Skeletal muscle satellite cell (primary cell): ENCODE measurements around the gene DNM3.
"Not testable (repeated sequence)": the region's sequence is repeated elsewhere in the genome, so short reads cannot be mapped to it uniquely, and the experiment has no call there.

Source experiments
- H3K27me3 ChIP-seq: 2 replicates; pipeline ENCODE4 v1.7.0; 2013; ENCODE audit warnings: low read length; ENCODE audit not compliant: control insufficient read depth, insufficient read depth
- H3K36me3 ChIP-seq: 2 replicates; pipeline ENCODE4 v1.7.0; 2013; ENCODE audit warnings: mild to moderate bottlenecking, control low read depth, low read length; ENCODE audit not compliant: insufficient read depth
- H3K4me1 ChIP-seq: 2 replicates; pipeline ENCODE4 v1.7.0; 2013; ENCODE audit warnings: low read length; ENCODE audit not compliant: control insufficient read depth, insufficient read depth
- H3K4me2 ChIP-seq: 2 replicates; pipeline ENCODE4 v1.7.0; 2013; ENCODE audit warnings: mild to moderate bottlenecking, low read length
- H3K4me3 ChIP-seq: 2 replicates; pipeline ENCODE4 v1.7.0; 2013; ENCODE audit warnings: low read length
- H3K9ac ChIP-seq: 2 replicates; pipeline ENCODE4 v1.7.0; 2013; ENCODE audit warnings: mild to moderate bottlenecking, low read depth, low read length, moderate library complexity
- H3K9me3 ChIP-seq: replicated peaks from 2 replicates; pipeline ENCODE4 v1.7.0; 2013; ENCODE audit warnings: mild to moderate bottlenecking, control low read depth, low read length

The DNM3 gene

GRCh38 chr1:172003766-172004530, 162.7 kb downstream of the DNM3 start:
- Histone ChIP-seq H3K4me3 (no peak overlapping the region), H3K4me1 (peaks cover 18% of the 10 kb centered on the region), H3K4me2 (no peak overlapping the region), H3K36me3 (no peaks in the 10 kb centered on the region), H3K27me3 (no peaks in the 10 kb centered on the region), H3K9ac (no peak overlapping the region), H3K9me3 (no peaks in the 10 kb centered on the region)

GRCh38 chr1:172004671-172005070, 163.4 kb downstream of the DNM3 start:
- Histone ChIP-seq H3K9me3 (no peaks in the 10 kb centered on the region), H3K4me3 (no peak overlapping the region), H3K27me3 (no peaks in the 10 kb centered on the region), H3K4me1 (peaks cover 18% of the 10 kb centered on the region), H3K36me3 (no peaks in the 10 kb centered on the region), H3K9ac (no peak overlapping the region), H3K4me2 (no peak overlapping the region)

DNA sequence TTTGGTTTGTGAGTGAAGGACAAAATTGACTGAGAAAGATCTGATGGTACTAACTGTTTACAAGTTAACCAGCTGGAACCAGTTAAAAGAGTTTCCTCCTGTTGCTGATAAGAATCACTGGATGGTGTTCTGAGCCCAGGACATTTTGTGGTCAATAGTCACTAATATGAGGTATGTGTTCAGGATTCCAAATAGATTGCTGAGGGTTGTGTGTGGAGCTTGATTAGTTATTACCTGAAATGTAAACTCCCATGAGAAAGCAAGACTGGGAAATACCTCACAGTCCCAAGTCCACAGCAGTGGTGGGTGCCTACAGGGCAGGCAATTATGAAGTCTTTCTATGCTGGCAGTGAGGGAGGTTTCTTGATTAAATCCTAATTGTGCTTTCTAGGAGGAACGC, 164.6 kb downstream of the DNM3 start:
- Histone ChIP-seq H3K4me1 (peaks cover 18% of the 10 kb centered on the region), H3K27me3 (no peaks in the 10 kb centered on the region), H3K36me3 (no peaks in the 10 kb centered on the region), H3K4me2 (peak overlapping the region; percentile 27), H3K4me3 (no peak overlapping the region), H3K9ac (no peak overlapping the region), H3K9me3 (no peaks in the 10 kb centered on the region)

- H3K4me1 ChIP-seq, result peaks cover 18% of the 10 kb centered on the region
- no peaks in the 10 kb centered on the region for H3K36me3 ChIP-seq
- H3K4me3 ChIP-seq, result no peak overlapping the region
- H3K4me2 ChIP-seq, result no peak overlapping the region
- H3K9me3 ChIP-seq, result no peaks in the 10 kb centered on the region
- H3K27me3 ChIP-seq, result no peaks in the 10 kb centered on the region
- H3K9ac ChIP-seq, result no peak overlapping the region
Measured at GRCh38 chr1:172006660-172007059, 165.4 kb downstream of the DNM3 start.

DNA sequence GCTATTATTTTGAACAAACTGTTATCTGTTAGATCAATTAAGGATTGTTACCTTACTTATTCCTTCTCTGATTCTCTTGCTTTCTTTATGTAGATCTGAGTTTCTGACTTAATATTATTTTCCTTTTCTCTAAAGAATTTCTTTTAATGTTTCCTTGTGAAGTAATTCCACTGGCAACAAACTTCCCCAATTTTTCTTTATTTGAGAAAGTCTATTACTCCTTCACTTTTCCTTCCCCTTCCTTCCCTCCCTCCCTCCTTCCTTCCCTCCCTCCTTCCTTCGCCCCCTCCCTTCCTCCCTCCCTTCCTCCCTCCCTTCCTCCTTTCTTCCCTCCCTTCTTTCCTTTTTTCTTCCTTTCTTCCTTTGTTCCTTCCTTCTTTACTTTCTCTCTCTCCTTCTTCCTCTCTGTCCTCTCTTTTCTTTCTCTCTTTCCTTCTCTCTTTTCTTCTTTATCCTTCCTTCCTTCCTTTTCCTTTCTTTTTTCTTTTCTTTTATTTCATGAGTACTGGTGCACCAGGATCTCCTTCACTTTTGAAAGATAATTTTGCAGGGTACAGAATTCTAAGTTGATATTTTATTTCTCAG, 177.5 kb downstream of the DNM3 start:
- H3K27me3 ChIP-seq, result no peaks in the 10 kb centered on the region
- H3K9ac ChIP-seq, result no peak overlapping the region
- no peak overlapping the region for H3K4me2 ChIP-seq
- H3K9me3 ChIP-seq, result no peaks in the 10 kb centered on the region
- no peak overlapping the region for H3K4me3 ChIP-seq
- H3K36me3 ChIP-seq, result no peaks in the 10 kb centered on the region
- no peaks in the 10 kb centered on the region for H3K4me1 ChIP-seq

GRCh38 chr1:172019976-172020375, 178.7 kb downstream of the DNM3 start:
- Histone ChIP-seq H3K4me2 (no peak overlapping the region), H3K9ac (no peak overlapping the region), H3K4me1 (no peaks in the 10 kb centered on the region), H3K36me3 (no peaks in the 10 kb centered on the region), H3K27me3 (no peaks in the 10 kb centered on the region), H3K4me3 (no peak overlapping the region), H3K9me3 (no peaks in the 10 kb centered on the region)

- Histone ChIP-seq H3K4me1 (no peaks in the 10 kb centered on the region), H3K4me2 (no peak overlapping the region), H3K36me3 (no peaks in the 10 kb centered on the region), H3K9ac (no peak overlapping the region), H3K9me3 (no peaks in the 10 kb centered on the region), H3K27me3 (no peaks in the 10 kb centered on the region), H3K4me3 (no peak overlapping the region)
Measured at GRCh38 chr1:172024516-172024915, 183.2 kb downstream of the DNM3 start.

GRCh38 chr1:172024944-172025738, 183.8 kb downstream of the DNM3 start:
- not testable (repeated sequence) for H3K27me3 ChIP-seq, H3K9ac ChIP-seq, H3K36me3 ChIP-seq, H3K4me1 ChIP-seq, H3K9me3 ChIP-seq, H3K4me2 ChIP-seq, H3K4me3 ChIP-seq

DNA sequence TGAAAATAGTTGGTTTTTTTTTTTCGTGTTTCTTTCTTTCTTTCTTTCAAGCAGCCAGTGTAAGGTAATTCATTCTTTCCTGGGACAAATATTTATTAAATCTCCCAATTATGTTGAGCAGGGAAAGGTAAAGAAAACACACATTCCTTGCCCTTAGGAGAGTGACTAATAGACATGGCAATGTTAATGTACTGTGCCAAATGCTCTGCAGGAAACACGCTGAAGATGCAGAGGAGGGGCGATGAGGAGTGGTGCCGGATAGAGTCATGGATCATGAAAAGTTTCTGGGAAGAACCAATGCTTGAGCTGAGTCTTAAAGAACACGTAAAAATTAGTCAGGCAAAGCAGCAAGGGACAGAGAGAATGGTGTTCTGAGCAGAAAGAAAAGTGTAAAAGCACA, 199.2 kb downstream of the DNM3 start:
- H3K4me1 ChIP-seq, result peaks cover 18% of the 10 kb centered on the region
- no peak overlapping the region for H3K9ac ChIP-seq
- no peaks in the 10 kb centered on the region for H3K9me3 ChIP-seq
- H3K36me3 ChIP-seq, result no peaks in the 10 kb centered on the region
- H3K27me3 ChIP-seq, result no peaks in the 10 kb centered on the region
- peak overlapping the region; percentile 26 for H3K4me2 ChIP-seq
- H3K4me3 ChIP-seq, result no peak overlapping the region

DNA sequence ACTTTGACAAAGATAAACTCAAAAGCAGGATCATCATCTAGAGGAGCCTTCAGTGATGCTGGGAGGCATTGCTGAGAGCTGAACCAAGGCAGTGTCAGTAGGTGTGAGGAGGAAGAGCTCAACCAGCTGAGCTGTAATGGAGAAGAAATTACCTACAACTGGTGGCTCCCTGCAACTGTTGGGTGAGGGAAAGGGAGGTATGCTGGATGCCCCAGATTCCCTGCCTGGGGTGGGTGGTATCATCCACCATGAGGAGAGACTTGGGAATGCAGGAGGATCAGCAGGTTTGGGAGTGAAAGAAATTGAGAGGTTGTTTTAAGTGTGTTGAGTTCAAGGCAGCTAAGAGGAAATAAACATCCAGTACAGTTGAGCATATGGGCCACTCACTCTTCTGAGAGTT, 199.8 kb downstream of the DNM3 start:
- H3K9me3 ChIP-seq, result no peaks in the 10 kb centered on the region
- H3K4me2 ChIP-seq, result no peak overlapping the region
- no peak overlapping the region for H3K4me3 ChIP-seq

DNA sequence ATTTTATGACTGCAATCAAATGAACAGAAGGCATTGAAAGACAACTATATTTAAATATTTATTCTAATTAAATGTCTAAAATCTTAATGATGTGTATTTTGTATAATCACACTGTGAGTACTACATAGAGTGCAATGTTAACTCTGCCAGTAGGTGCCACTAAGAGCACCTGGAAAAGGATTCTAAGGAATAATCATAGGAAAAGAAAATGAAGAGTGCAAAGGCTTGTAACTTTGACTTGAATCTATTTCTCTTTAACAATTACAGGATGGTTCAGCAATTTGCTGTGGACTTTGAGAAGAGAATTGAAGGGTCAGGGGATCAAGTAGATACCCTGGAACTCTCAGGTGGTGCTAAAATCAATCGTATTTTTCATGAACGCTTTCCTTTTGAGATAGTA, 200.4 kb downstream of the DNM3 start:
- peak overlapping the region; percentile 49 for H3K4me3 ChIP-seq
- peak overlapping the region; percentile 63 for H3K4me2 ChIP-seq
- H3K27me3 ChIP-seq, result no peaks in the 10 kb centered on the region
- H3K36me3 ChIP-seq, result no peaks in the 10 kb centered on the region
- no peaks in the 10 kb centered on the region for H3K9me3 ChIP-seq
- H3K9ac ChIP-seq, result peak overlapping the region; percentile 36
- peaks cover 18% of the 10 kb centered on the region for H3K4me1 ChIP-seq

More for the DNA sequence above, 199.8 kb downstream of the DNM3 start:
- Histone ChIP-seq H3K9ac (no peak overlapping the region), H3K4me1 (peaks cover 18% of the 10 kb centered on the region), H3K36me3 (no peaks in the 10 kb centered on the region), H3K27me3 (no peaks in the 10 kb centered on the region)
